PFSK-1 (cell line): Measurements from ENCODE around the gene TMEM252.

ENCODE experiments used
- FOXP2 ChIP-seq: optimal IDR thresholded peaks from 2 replicates; pipeline ENCODE3; 2011; ENCODE audit warnings: borderline replicate concordance, control low read depth, inconsistent platforms; ENCODE audit not compliant: insufficient read depth; ENCODE audit errors: extremely low read length, extremely low read depth
- POLR2AphosphoS5 ChIP-seq: IDR thresholded peaks from 2 replicates; pipeline ENCODE4 v1.6.1; 2012; ENCODE audit warnings: low read depth, mild to moderate bottlenecking, control low read depth, low read length, moderate library complexity

GRCh38 chr9:68540712-68541535 lies at the start of gene TMEM252:
- TF ChIP-seq FOXP2 (no peak), POLR2AphosphoS5 (no peak)
